Natural killer cell (primary cell): ENCODE results near the gene CD63. TPM values are rescaled to one million over a fixed set of nuclear protein-coding genes. Genes with fewer than 3 reads are reported as not detected.

Experiments used
- ATAC-seq, 3 donors: fragments of 150-1000 bp in 2 of 3; fragments of 200-7000 bp in 1 of 3; cut with Tn5 transposase; 1 replicate in 1 of 3; 2 replicates in 2 of 3; pipeline ENCODE4 v1.10.0; 2021; ENCODE audit warnings: mild to moderate bottlenecking in 2 of 3, moderate library complexity in 2 of 3
- DNase-seq, 2 donors: peaks; one replicate each; pipeline versions ENCODE4 v3.0.0 to v3.0.0-alpha.2; 2013 to 2021; ENCODE audit warnings: mixed read lengths in 1 of 2
- H3K27ac ChIP-seq: one replicate; pipeline ENCODE4 v1.5.1; 2013; ENCODE audit warnings: mild to moderate bottlenecking, low read length
- H3K27me3 ChIP-seq: one replicate; pipeline ENCODE4 v1.6.1; 2013; ENCODE audit warnings: low read length; ENCODE audit not compliant: control insufficient read depth, insufficient read depth
- H3K36me3 ChIP-seq: one replicate; pipeline ENCODE4 v1.6.1; 2013; ENCODE audit warnings: low read length; ENCODE audit not compliant: control insufficient read depth, insufficient read depth
- H3K4me1 ChIP-seq: one replicate; pipeline ENCODE4 v1.6.1; 2013; ENCODE audit warnings: low read length; ENCODE audit not compliant: control insufficient read depth, insufficient read depth
- H3K4me3 ChIP-seq: one replicate; pipeline ENCODE4 v1.5.1; 2013; ENCODE audit warnings: low read length
- H3K9me3 ChIP-seq: one replicate; pipeline ENCODE4 v1.6.1; 2013; ENCODE audit warnings: low read length; ENCODE audit not compliant: control insufficient read depth, insufficient read depth
- H3K27ac Mint-ChIP-seq, 2 donors: one replicate each; pipeline ENCODE4 v1.8.0; 2022; ENCODE audit warnings: mild to moderate bottlenecking in 2 of 2, mixed read lengths in 2 of 2, moderate library complexity in 1 of 2
- H3K27me3 Mint-ChIP-seq, 2 donors: one replicate each; pipeline ENCODE4 v1.8.0; 2022; ENCODE audit warnings: low read depth in 2 of 2, mixed read lengths in 2 of 2
- H3K36me3 Mint-ChIP-seq: one replicate; pipeline ENCODE4 v1.8.0; 2022; ENCODE audit warnings: mixed read lengths
- H3K4me1 Mint-ChIP-seq, 2 donors: one replicate each; pipeline ENCODE4 v1.8.0; 2022; ENCODE audit warnings: mixed read lengths in 2 of 2
- H3K4me3 Mint-ChIP-seq: one replicate; pipeline ENCODE4 v1.8.0; 2022; ENCODE audit warnings: mild to moderate bottlenecking, moderate library complexity, mixed read lengths
- H3K9me3 Mint-ChIP-seq, 2 donors: one replicate each; pipeline ENCODE4 v1.8.0; 2022; ENCODE audit warnings: mixed read lengths in 2 of 2
- WGBS: methylation state at CpG from one replicate; pipeline ENCODE4 v1.1.7; 2013; ENCODE audit warnings: missing lambda C conversion rate; ENCODE audit not compliant: insufficient coverage; 5-methylcytosine and 5-hydroxymethylcytosine counted together
- intact Hi-C: fragments of 100-400 bp; cut with micrococcal nuclease; formaldehyde crosslinking; loops from one replicate; pipeline ENCODE4 v1.14.2; 2022
- total RNA-seq, 4 donors: library from RNA; stranded (reverse); fragments of 120-200 nt in 1 of 4; gene quantifications; one replicate each; pipeline versions ENCODE4 v1.2.3 to v1.2.4, GENCODE V29; 2013 to 2022
- TF ChIP-seq, protein P1 (sequence below): fragments of 200-600 bp; IDR thresholded peaks from one replicate; pipeline ENCODE4 v1.8.0; 2022; ENCODE audit warnings: antibody characterized with exemption

Gene CD63
- total RNA-seq, 3 donors from 2014 or later (not counting 1 experiment from before 2014, with no cell fraction given) = 296 to 441 (median 319) TPM

DNA sequence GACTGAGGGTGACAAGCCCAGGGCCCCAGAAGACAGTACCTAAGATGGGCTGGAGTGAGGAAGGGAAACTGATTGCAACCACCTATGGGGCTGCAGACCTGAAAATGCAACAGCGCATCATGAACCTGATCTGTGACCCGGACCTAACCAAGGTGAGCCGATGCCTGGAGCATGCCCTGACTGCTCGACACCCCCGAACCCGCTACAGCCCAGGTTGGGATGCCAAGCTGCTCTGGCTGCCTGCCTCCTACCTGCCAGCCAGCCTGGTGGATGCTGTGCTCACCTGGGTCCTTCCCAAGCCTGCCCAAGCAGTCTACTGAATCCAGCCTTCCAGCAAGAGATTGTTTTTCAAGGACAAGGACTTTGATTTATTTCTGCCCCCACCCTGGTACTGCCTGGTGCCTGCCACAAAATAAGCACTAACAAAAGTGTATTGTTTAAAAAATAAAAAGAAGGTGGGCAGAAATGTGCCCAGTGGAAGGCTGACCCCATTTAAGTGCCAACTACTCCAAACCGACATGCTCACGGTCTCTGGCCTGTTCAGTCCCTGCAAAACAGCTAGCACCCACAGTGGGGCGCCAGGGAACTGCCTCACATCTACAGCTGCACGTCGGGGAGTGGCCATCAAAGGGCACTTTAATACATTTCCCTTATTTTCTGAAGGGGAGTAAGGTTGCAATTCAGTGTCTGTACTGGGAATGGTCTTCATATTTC is 4.4 kb downstream of the CD63 start:
- Histone ChIP-seq H3K27me3 (no peaks in the 10 kb centered on the region), H3K36me3 (peaks cover 32% of the 10 kb centered on the region), H3K27ac (no peak overlapping the region), H3K4me3 (no peak overlapping the region), H3K4me1 (peaks cover 50% of the 10 kb centered on the region), H3K9me3 (no peaks in the 10 kb centered on the region)
- TF ChIP-seq, protein P1, sequence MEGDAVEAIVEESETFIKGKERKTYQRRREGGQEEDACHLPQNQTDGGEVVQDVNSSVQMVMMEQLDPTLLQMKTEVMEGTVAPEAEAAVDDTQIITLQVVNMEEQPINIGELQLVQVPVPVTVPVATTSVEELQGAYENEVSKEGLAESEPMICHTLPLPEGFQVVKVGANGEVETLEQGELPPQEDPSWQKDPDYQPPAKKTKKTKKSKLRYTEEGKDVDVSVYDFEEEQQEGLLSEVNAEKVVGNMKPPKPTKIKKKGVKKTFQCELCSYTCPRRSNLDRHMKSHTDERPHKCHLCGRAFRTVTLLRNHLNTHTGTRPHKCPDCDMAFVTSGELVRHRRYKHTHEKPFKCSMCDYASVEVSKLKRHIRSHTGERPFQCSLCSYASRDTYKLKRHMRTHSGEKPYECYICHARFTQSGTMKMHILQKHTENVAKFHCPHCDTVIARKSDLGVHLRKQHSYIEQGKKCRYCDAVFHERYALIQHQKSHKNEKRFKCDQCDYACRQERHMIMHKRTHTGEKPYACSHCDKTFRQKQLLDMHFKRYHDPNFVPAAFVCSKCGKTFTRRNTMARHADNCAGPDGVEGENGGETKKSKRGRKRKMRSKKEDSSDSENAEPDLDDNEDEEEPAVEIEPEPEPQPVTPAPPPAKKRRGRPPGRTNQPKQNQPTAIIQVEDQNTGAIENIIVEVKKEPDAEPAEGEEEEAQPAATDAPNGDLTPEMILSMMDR = peak; percentile 61
- Mint-ChIP-seq H3K4me1 (peaks cover 34 to 40% of the 10 kb centered on the region in 2 donors), H3K27ac (peak overlapping the region; percentile 56 to 95), H3K4me3 (peak overlapping the region; percentile 30), H3K36me3 (peaks cover 10% of the 10 kb centered on the region), H3K9me3 (no peaks in the 10 kb centered on the region), H3K27me3 (no peaks in the 10 kb centered on the region)
- DNase-seq (peak; percentile 66 to 79), ATAC-seq (peak; percentile 49 to 60 (median 49))
- intact Hi-C loops = loop anchor here (1.0 kb wide), 1 partner anchor 14 kb away; no protein-coding TSS in a partner anchor
- WGBS = 72% methylated on average over 9 of the region's 11 CpGs

DNA sequence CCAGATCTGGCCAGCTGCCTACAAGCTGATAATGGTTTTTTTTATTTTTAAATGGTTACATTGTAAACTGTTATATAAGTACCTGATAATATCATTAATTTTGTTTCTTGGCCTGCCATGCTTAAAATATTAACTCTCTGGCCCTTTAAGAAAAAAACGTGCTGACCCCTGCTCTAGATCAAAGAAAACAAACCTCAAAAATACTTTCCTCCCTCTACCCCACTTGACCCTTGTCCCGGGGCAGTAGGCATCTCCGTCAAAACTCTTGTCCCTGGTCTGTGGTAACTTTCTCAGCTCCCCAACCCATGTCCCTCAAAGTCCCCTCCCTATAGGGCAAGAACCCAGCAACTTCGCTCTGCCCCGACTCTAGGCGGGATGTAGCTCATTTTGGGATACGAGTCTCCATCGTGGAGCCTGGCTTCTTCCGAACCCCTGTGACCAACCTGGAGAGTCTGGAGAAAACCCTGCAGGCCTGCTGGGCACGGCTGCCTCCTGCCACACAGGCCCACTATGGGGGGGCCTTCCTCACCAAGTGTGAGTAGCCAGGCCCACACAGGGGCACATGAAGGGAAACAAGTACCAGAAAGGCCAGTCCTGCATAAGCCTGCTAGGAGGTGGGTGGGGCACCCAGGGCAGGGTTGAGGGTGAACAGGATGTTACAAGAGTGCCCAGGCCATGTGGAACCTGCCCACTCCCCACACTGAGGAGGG is 5.1 kb downstream of the CD63 start:
- DNase-seq (no peak), ATAC-seq (no peak)
- H3K4me1 ChIP-seq = peaks cover 47% of the 10 kb centered on the region
- no peak overlapping the region for H3K4me3 ChIP-seq
- Mint-ChIP-seq H3K4me3 (no peak overlapping the region), H3K27ac (peak overlapping the region in 1 of 2 donors; percentile 52), H3K4me1 (peaks cover 33 to 37% of the 10 kb centered on the region in 2 donors), H3K9me3 (no peaks in the 10 kb centered on the region), H3K36me3 (peaks cover 10% of the 10 kb centered on the region), H3K27me3 (no peaks in the 10 kb centered on the region)
- H3K9me3 ChIP-seq = no peaks in the 10 kb centered on the region
- TF ChIP-seq, protein P1 = no peak
- intact Hi-C loops = loop anchor here (1.0 kb wide), 1 partner anchor 15 kb away; no protein-coding TSS in a partner anchor
- no peak overlapping the region for H3K27ac ChIP-seq
- WGBS = 92% methylated on average over 10 of the region's 10 CpGs
- no peaks in the 10 kb centered on the region for H3K27me3 ChIP-seq
- H3K36me3 ChIP-seq = peaks cover 37% of the 10 kb centered on the region

DNA sequence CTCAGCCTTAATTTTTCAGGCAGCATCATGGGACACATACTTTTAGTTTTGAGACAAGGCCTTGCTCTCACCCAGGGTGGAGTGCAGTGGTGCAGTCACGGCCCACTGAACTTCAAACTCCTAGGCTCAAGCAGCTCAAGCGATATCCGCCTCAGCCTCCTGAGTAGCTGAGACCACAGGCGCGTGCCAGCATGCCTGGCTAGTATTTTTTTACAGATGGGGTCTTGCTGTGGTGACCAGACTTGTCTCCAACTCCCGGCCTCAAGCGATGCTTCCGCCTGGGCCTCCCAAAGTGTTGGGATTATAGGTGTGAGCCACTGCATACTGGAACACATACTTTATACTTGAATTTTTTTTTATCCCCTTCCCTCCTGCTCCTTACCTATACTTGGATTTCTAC is 5.9 kb downstream of the CD63 start:
- Mint-ChIP-seq H3K36me3 (peaks cover 10% of the 10 kb centered on the region), H3K27me3 (no peaks in the 10 kb centered on the region), H3K9me3 (no peaks in the 10 kb centered on the region), H3K4me1 (peaks cover 33 to 41% of the 10 kb centered on the region in 2 donors), H3K27ac (no peak overlapping the region), H3K4me3 (no peak overlapping the region)
- no peak overlapping the region for H3K4me3 ChIP-seq
- DNase-seq (no peak), ATAC-seq (no peak)
- TF ChIP-seq, protein P1 = no peak
- intact Hi-C loops = no loop called here
- H3K27ac ChIP-seq = no peak overlapping the region
- H3K36me3 ChIP-seq = peaks cover 37% of the 10 kb centered on the region
- peaks cover 45% of the 10 kb centered on the region for H3K4me1 ChIP-seq
- H3K9me3 ChIP-seq = no peaks in the 10 kb centered on the region
- H3K27me3 ChIP-seq = no peaks in the 10 kb centered on the region
- WGBS = 92% methylated on average over 8 of the region's 8 CpGs
